Activated CD8-positive, alpha-beta memory T cell treated with anti-CD3 and anti-CD28 coated beads, Interleukin-2, amount 10 ng/mL, durations not matched to agents 7 days and 5 days (primary cell): Measurements from ENCODE around the gene PCK2. TPM values are rescaled to one million over a fixed set of nuclear protein-coding genes. Genes with fewer than 3 reads are reported as not detected.

Experiments
- ATAC-seq: fragments of 150-1000 bp; cut with Tn5 transposase; one replicate; pipeline ENCODE4 v1.10.0; 2021; ENCODE audit warnings: moderate library complexity
- CTCF ChIA-PET: fragments of 350-600 bp; sonication (Branson Sonifier 250); formaldehyde crosslinking; loops from one replicate; lab custom pipeline; 2021; ENCODE audit warnings: antibody characterized with exemption; lab: Charles Lee
- DNase-seq: peaks from one replicate; pipeline ENCODE4 v3.0.0-alpha.2; 2020
- H3K27ac Mint-ChIP-seq: one replicate; pipeline ENCODE4 v1.8.0; 2021; ENCODE audit warnings: mild to moderate bottlenecking, mixed read lengths
- H3K27me3 Mint-ChIP-seq: one replicate; pipeline ENCODE4 v1.8.0; 2021; ENCODE audit warnings: mixed read lengths
- H3K36me3 Mint-ChIP-seq: one replicate; pipeline ENCODE4 v1.8.0; 2021; ENCODE audit warnings: mild to moderate bottlenecking, mixed read lengths
- H3K4me1 Mint-ChIP-seq: one replicate; pipeline ENCODE4 v1.8.0; 2021; ENCODE audit warnings: mixed read lengths
- H3K4me3 Mint-ChIP-seq: one replicate; pipeline ENCODE4 v1.8.0; 2021; ENCODE audit warnings: mild to moderate bottlenecking, moderate library complexity, mixed read lengths
- H3K9me3 Mint-ChIP-seq: one replicate; pipeline ENCODE4 v1.8.0; 2022; ENCODE audit warnings: low read depth, mixed read lengths
- total RNA-seq, 2 experiments: library from RNA; stranded (reverse); gene quantifications; one replicate each; pipeline ENCODE4 v1.2.3, GENCODE V29; 2021

Gene PCK2
- total RNA-seq, 2 experiments from 2014 or later, result 61.7 to 87.0 TPM

GRCh38 chr14:24122416-24122815 is 28.3 kb downstream of the PCK2 start:
- ATAC-seq (no peak), DNase-seq (no peak)
- CTCF ChIA-PET, result interaction anchor here (1.2 kb wide), 1 partner anchor 14 kb away, joined by 5 read pairs; no protein-coding TSS in a partner anchor
- Mint-ChIP-seq H3K36me3 (peaks cover 41% of the 10 kb centered on the region), H3K9me3 (no peaks in the 10 kb centered on the region), H3K27me3 (no peaks in the 10 kb centered on the region), H3K4me3 (no peak overlapping the region), H3K27ac (no peak overlapping the region), H3K4me1 (peaks cover 5% of the 10 kb centered on the region)

GRCh38 chr14:24122898-24123297 is 28.8 kb downstream of the PCK2 start:
- DNase-seq (no peak), ATAC-seq (no peak)
- no peaks in the 10 kb centered on the region for H3K27me3 Mint-ChIP-seq
- no peaks in the 10 kb centered on the region for H3K9me3 Mint-ChIP-seq
- CTCF ChIA-PET, result interaction anchor here (1.2 kb wide), 1 partner anchor 14 kb away, joined by 5 read pairs; no protein-coding TSS in a partner anchor
- no peak overlapping the region for H3K4me3 Mint-ChIP-seq
- H3K4me1 Mint-ChIP-seq, result peaks cover 3% of the 10 kb centered on the region
- H3K27ac Mint-ChIP-seq, result no peak overlapping the region
- H3K36me3 Mint-ChIP-seq, result peaks cover 37% of the 10 kb centered on the region

- H3K4me1 Mint-ChIP-seq, result no peaks in the 10 kb centered on the region
- H3K36me3 Mint-ChIP-seq, result peaks cover 30% of the 10 kb centered on the region
- no peak for DNase-seq
- no peak for ATAC-seq
- H3K4me3 Mint-ChIP-seq, result no peak overlapping the region
- no peaks in the 10 kb centered on the region for H3K27me3 Mint-ChIP-seq
- no peaks in the 10 kb centered on the region for H3K9me3 Mint-ChIP-seq
- H3K27ac Mint-ChIP-seq, result no peak overlapping the region
- CTCF ChIA-PET, result interaction anchor here (1.2 to 1.3 kb wide), 2 partner anchors 8 to 15 kb away, joined by 5 to 8 read pairs; partner anchors contain the start of genes DCAF11 and NRL
Measured at GRCh38 chr14:24123424-24124417, 29.6 kb downstream of the PCK2 start.

GRCh38 chr14:24126939-24127338 is 32.8 kb downstream of the PCK2 start:
- DNase-seq (no peak), ATAC-seq (no peak)
- Mint-ChIP-seq H3K4me3 (no peak overlapping the region), H3K9me3 (no peaks in the 10 kb centered on the region), H3K36me3 (peaks cover 10% of the 10 kb centered on the region), H3K27ac (no peak overlapping the region), H3K27me3 (no peaks in the 10 kb centered on the region), H3K4me1 (peaks cover 5% of the 10 kb centered on the region)
- CTCF ChIA-PET, result interaction anchor here (0.6 to 2.7 kb wide), 6 partner anchors 9 to 142 kb away, joined by 3 to 7 read pairs (median 4); partner anchors contain the start of genes IRF9, NRL and PSME1

GRCh38 chr14:24127673-24128072 is 33.6 kb downstream of the PCK2 start:
- peaks cover 12% of the 10 kb centered on the region for H3K4me1 Mint-ChIP-seq
- no peak overlapping the region for H3K4me3 Mint-ChIP-seq
- no peaks in the 10 kb centered on the region for H3K9me3 Mint-ChIP-seq
- H3K27me3 Mint-ChIP-seq, result no peaks in the 10 kb centered on the region
- CTCF ChIA-PET, result interaction anchor here (1.1 to 2.1 kb wide), 3 partner anchors 8 to 19 kb away, joined by 3 to 6 read pairs (median 3); partner anchors contain the start of gene PSME1
- H3K36me3 Mint-ChIP-seq, result peaks cover 7% of the 10 kb centered on the region
- ATAC-seq (no peak), DNase-seq (no peak)
- no peak overlapping the region for H3K27ac Mint-ChIP-seq

- DNase-seq (no peak), ATAC-seq (no peak)
- no peak overlapping the region for H3K27ac Mint-ChIP-seq
- no peaks in the 10 kb centered on the region for H3K27me3 Mint-ChIP-seq
- CTCF ChIA-PET, result interaction anchor here (1.0 to 1.4 kb wide), 4 partner anchors 12 to 32 kb away, joined by 3 to 6 read pairs (median 4); partner anchors contain the start of genes DCAF11, IRF9 and NRL
- H3K36me3 Mint-ChIP-seq, result peaks cover 1% of the 10 kb centered on the region
- H3K9me3 Mint-ChIP-seq, result no peaks in the 10 kb centered on the region
- H3K4me1 Mint-ChIP-seq, result peaks cover 16% of the 10 kb centered on the region
- H3K4me3 Mint-ChIP-seq, result no peak overlapping the region
Measured at GRCh38 chr14:24129410-24129998, 35.4 kb downstream of the PCK2 start.

- CTCF ChIA-PET, result interaction anchor here (1.1 kb wide), 1 partner anchor 12 kb away, joined by 3 read pairs; no protein-coding TSS in a partner anchor
- no peak for DNase-seq
- Mint-ChIP-seq H3K4me1 (peaks cover 20% of the 10 kb centered on the region), H3K36me3 (peaks cover 1% of the 10 kb centered on the region), H3K9me3 (no peaks in the 10 kb centered on the region), H3K4me3 (no peak within 1 kb of the TSS), H3K27ac (no peak within 1 kb of the TSS), H3K27me3 (no peaks in the 10 kb centered on the region)
- ATAC-seq, result no peak
Measured at GRCh38 chr14:24130380-24130716, 36.2 kb downstream of the PCK2 start, which contains the start of gene FITM1. Gene FITM1, plus strand, starts transcription at chr14:24130659. Its CDS starts 905 bp downstream, at chr14:24131564.

GRCh38 chr14:24130717-24131548 is 36.8 kb downstream of the PCK2 start:
- Mint-ChIP-seq H3K9me3 (no peaks in the 10 kb centered on the region), H3K4me1 (peaks cover 22% of the 10 kb centered on the region), H3K27me3 (no peaks in the 10 kb centered on the region), H3K27ac (no peak overlapping the region), H3K36me3 (peaks cover 1% of the 10 kb centered on the region), H3K4me3 (no peak overlapping the region)
- ATAC-seq (no peak), DNase-seq (no peak)
- CTCF ChIA-PET, result interaction anchor here (1.1 kb wide), 1 partner anchor 13 kb away, joined by 3 read pairs; no protein-coding TSS in a partner anchor

GRCh38 chr14:24131549-24131966 is 37.4 kb downstream of the PCK2 start:
- Mint-ChIP-seq H3K4me1 (peaks cover 22% of the 10 kb centered on the region), H3K36me3 (peaks cover 3% of the 10 kb centered on the region), H3K9me3 (no peaks in the 10 kb centered on the region), H3K27me3 (no peaks in the 10 kb centered on the region), H3K27ac (no peak overlapping the region), H3K4me3 (no peak overlapping the region)
- no peak for ATAC-seq
- no peak for DNase-seq
- CTCF ChIA-PET, result interaction anchor here (1.1 kb wide), 1 partner anchor 14 kb away, joined by 3 read pairs; no protein-coding TSS in a partner anchor

- no peaks in the 10 kb centered on the region for H3K27me3 Mint-ChIP-seq
- ATAC-seq (no peak), DNase-seq (no peak)
- H3K9me3 Mint-ChIP-seq, result no peaks in the 10 kb centered on the region
- peaks cover 9% of the 10 kb centered on the region for H3K36me3 Mint-ChIP-seq
- CTCF ChIA-PET, result interaction anchor here (1.0 kb wide), 1 partner anchor 12 kb away, joined by 3 read pairs; no protein-coding TSS in a partner anchor
- H3K4me3 Mint-ChIP-seq, result no peak overlapping the region
- peaks cover 28% of the 10 kb centered on the region for H3K4me1 Mint-ChIP-seq
- peak overlapping the region; percentile 17 for H3K27ac Mint-ChIP-seq
Measured at GRCh38 chr14:24132061-24132685, 38.1 kb downstream of the PCK2 start.

- Mint-ChIP-seq H3K4me1 (peaks cover 35% of the 10 kb centered on the region), H3K27ac (no peak overlapping the region), H3K27me3 (no peaks in the 10 kb centered on the region), H3K4me3 (no peak overlapping the region), H3K9me3 (no peaks in the 10 kb centered on the region), H3K36me3 (peaks cover 16% of the 10 kb centered on the region)
- CTCF ChIA-PET, result interaction anchor here (0.7 to 1.8 kb wide), 7 partner anchors 8 to 75 kb away, joined by 3 to 5 read pairs (median 3); partner anchors contain the start of gene IRF9
- DNase-seq, result no peak
- ATAC-seq, result no peak
Measured at GRCh38 chr14:24132976-24133375, 38.9 kb downstream of the PCK2 start.

- H3K9me3 Mint-ChIP-seq, result no peaks in the 10 kb centered on the region
- H3K36me3 Mint-ChIP-seq, result peaks cover 23% of the 10 kb centered on the region
- DNase-seq (no peak), ATAC-seq (no peak)
- H3K27ac Mint-ChIP-seq, result no peak overlapping the region
- H3K27me3 Mint-ChIP-seq, result no peaks in the 10 kb centered on the region
- CTCF ChIA-PET, result interaction anchor here (0.7 to 6.8 kb wide), 8 partner anchors 9 to 75 kb away, joined by 3 to 52 read pairs (median 4); partner anchors contain the start of genes DCAF11, IRF9 and NRL
- peaks cover 43% of the 10 kb centered on the region for H3K4me1 Mint-ChIP-seq
- H3K4me3 Mint-ChIP-seq, result no peak overlapping the region
Measured at GRCh38 chr14:24133735-24134134, 39.6 kb downstream of the PCK2 start.
